Hepatocyte (in vitro differentiated cells): ENCODE data around the gene PHLDA2.

Experiments used
- EZH2 ChIP-seq: fragments of 200-600 bp; sonication (generic); IDR thresholded peaks from 2 replicates; pipeline ENCODE4 v1.6.1; 2016; ENCODE audit warnings: antibody characterized with exemption, mild to moderate bottlenecking, borderline replicate concordance
- EZH2phosphoT487 ChIP-seq: fragments of 200-600 bp; sonication (generic); IDR thresholded peaks from one replicate; pipeline ENCODE4 v1.6.1; 2018; ENCODE audit warnings: antibody characterized with exemption, mild to moderate bottlenecking, low read depth, moderate library complexity; ENCODE audit not compliant: unreplicated experiment, severe bottlenecking
- TF ChIP-seq, protein P1 (sequence below): fragments of 200-600 bp; sonication (generic); IDR thresholded peaks from 2 replicates; pipeline ENCODE4 v1.5.1; 2016; ENCODE audit warnings: antibody characterized with exemption, mild to moderate bottlenecking; ENCODE audit not compliant: poor library complexity

DNA sequence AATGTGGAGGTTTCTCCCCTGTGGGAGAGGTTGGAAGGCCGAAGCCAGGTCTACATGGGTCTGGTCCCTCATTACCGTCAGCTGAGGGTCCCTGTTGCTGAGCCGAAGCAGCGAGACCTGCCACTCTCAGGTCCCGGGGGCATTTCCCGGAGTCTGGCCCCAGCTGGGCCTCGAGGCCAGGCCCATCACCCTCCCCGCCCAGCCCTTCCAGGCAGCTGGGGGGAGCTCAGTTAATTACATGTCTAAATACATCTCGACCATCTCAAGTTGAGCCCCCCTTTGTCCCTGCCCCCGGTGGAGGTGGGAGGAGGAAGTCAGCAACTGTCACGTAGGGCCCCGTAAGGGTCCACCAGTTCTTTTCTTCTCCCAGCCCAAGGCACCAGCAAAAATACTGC, 47.2 kb downstream of the PHLDA2 start:
- TF ChIP-seq, protein P1, sequence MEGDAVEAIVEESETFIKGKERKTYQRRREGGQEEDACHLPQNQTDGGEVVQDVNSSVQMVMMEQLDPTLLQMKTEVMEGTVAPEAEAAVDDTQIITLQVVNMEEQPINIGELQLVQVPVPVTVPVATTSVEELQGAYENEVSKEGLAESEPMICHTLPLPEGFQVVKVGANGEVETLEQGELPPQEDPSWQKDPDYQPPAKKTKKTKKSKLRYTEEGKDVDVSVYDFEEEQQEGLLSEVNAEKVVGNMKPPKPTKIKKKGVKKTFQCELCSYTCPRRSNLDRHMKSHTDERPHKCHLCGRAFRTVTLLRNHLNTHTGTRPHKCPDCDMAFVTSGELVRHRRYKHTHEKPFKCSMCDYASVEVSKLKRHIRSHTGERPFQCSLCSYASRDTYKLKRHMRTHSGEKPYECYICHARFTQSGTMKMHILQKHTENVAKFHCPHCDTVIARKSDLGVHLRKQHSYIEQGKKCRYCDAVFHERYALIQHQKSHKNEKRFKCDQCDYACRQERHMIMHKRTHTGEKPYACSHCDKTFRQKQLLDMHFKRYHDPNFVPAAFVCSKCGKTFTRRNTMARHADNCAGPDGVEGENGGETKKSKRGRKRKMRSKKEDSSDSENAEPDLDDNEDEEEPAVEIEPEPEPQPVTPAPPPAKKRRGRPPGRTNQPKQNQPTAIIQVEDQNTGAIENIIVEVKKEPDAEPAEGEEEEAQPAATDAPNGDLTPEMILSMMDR, result no peak
- TF ChIP-seq EZH2 (no peak), EZH2phosphoT487 (no peak)
